Measurements from ENCODE around the gene TIAM1.

- no peak for TF ChIP-seq POLR2AphosphoS5 (IDR thresholded peaks at IDR 0.05; ENCODE audit: low read depth, low read length)
- TF ChIP-seq CTCF (IDR thresholded peaks at IDR 0.05), result no peak
- no peak for TF ChIP-seq TCF7L2 (IDR thresholded peaks at IDR 0.05; ENCODE audit: low read depth, low read length)
Observed at GRCh38 chr21:31267644-31268043, 76.4 kb downstream of the TIAM1 start.
